ENCODE results near the gene EVA1B. TPM values are rescaled to one million over a fixed set of nuclear protein-coding genes. Genes with fewer than 3 reads are reported as not detected.

EVA1B gene
- total and polyA plus RNA-seq, 2 of the 13 experiments (the other 11 are each of a cell fraction or from before 2014, with no cell fraction given) = 3.9 to 6.6 TPM

DNA sequence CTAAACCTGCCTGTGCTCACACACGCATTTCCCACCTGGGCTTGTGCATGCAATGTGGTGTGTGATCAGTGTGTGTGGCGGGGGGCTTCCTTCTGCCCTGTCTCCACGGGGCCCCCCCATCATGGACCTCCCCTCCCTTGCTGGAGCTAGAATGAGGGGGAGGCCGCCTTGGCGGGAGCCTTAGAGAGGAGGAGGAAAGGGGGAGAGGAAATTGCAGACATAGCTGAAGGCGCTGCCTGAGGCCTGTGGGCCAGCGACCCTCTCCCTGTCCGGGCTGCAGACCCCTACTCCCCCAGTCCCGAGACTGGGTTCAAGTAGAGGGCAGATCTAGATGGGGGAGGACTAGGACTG, 883 bp upstream of the EVA1B start (continued):
- TF ChIP-seq, protein P1, sequence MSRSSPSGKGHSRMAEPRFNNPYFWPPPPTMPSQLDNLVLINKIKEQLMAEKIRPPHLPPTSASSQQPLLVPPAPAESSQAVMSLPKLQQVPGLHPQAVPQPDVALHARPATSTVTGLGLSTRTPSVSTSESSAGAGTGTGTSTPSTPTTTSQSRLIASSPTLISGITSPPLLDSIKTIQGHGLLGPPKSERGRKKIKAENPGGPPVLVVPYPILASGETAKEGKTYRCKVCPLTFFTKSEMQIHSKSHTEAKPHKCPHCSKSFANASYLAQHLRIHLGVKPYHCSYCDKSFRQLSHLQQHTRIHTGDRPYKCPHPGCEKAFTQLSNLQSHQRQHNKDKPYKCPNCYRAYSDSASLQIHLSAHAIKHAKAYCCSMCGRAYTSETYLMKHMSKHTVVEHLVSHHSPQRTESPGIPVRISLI (CRISPR knock-in tag; IDR thresholded peaks at IDR 0.05; ENCODE audit: borderline replicate concordance) = no peak
- TF ChIP-seq TBX2 (CRISPR knock-in tag; IDR thresholded peaks at IDR 0.05; ENCODE audit: borderline replicate concordance) (peak; percentile 67; the same call in 1 of the 2 replicates), TCF7 (IDR thresholded peaks at IDR 0.05; ENCODE audit: low read depth) (no peak), REL (CRISPR knock-in tag; conservative IDR thresholded peaks at IDR 0.05) (no peak), AKAP8 (CRISPR knock-in tag; IDR thresholded peaks at IDR 0.05) (peak; percentile 5; the same call in 1 of the 2 replicates), ZNF564 (CRISPR knock-in tag; IDR thresholded peaks at IDR 0.05) (no peak), SRSF1 (optimal IDR thresholded peaks at IDR 0.05; ENCODE audit: low read depth, low read length) (peak; percentile 49), NRL (CRISPR knock-in tag; IDR thresholded peaks at IDR 0.05; ENCODE audit: borderline replicate concordance) (no peak), RBM22 (optimal IDR thresholded peaks at IDR 0.05; ENCODE audit: low read length) (no peak)
- TF ChIP-seq, protein P2, sequence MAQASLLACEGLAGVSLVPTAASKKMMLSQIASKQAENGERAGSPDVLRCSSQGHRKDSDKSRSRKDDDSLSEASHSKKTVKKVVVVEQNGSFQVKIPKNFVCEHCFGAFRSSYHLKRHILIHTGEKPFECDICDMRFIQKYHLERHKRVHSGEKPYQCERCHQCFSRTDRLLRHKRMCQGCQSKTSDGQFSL (CRISPR knock-in tag; IDR thresholded peaks at IDR 0.05) = 0 out of 2 replicates have a peak, but pooled peaks have one; percentile 17
- TF ChIP-seq, protein P3, sequence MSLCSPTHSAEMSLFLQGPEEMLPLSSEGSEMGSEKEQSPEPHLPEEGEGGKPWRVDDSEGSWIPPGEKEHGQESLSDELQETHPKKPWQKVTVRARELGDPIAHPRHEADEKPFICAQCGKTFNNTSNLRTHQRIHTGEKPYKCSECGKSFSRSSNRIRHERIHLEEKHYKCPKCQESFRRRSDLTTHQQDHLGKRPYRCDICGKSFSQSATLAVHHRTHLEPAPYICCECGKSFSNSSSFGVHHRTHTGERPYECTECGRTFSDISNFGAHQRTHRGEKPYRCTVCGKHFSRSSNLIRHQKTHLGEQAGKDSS (CRISPR knock-in tag; IDR thresholded peaks at IDR 0.05; ENCODE audit: borderline replicate concordance, low read depth) = no peak
- TF ChIP-seq, protein P4, sequence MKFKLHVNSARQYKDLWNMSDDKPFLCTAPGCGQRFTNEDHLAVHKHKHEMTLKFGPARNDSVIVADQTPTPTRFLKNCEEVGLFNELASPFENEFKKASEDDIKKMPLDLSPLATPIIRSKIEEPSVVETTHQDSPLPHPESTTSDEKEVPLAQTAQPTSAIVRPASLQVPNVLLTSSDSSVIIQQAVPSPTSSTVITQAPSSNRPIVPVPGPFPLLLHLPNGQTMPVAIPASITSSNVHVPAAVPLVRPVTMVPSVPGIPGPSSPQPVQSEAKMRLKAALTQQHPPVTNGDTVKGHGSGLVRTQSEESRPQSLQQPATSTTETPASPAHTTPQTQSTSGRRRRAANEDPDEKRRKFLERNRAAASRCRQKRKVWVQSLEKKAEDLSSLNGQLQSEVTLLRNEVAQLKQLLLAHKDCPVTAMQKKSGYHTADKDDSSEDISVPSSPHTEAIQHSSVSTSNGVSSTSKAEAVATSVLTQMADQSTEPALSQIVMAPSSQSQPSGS (CRISPR knock-in tag; IDR thresholded peaks at IDR 0.05) = no peak
- TF ChIP-seq, protein P5, sequence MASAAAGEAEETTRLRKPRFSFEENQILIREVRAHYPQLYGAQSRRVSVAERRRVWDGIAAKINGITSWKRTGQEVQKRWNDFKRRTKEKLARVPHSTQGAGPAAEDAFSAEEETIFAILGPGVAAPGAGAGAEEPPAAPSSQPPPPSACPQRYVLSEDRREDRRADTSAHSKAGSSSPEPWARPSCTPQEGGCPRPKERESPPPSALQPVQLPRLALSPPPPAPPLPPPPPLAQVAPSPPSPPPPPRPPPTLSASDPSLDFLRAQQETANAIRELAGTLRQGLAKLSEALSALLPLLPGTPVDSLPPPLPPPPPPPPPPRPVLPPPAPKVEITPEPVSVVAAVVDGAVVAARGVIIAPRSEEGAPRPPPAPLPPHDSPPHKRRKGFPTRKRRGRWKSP (CRISPR knock-in tag; IDR thresholded peaks at IDR 0.05) = no peak
- TF ChIP-seq, protein P6, sequence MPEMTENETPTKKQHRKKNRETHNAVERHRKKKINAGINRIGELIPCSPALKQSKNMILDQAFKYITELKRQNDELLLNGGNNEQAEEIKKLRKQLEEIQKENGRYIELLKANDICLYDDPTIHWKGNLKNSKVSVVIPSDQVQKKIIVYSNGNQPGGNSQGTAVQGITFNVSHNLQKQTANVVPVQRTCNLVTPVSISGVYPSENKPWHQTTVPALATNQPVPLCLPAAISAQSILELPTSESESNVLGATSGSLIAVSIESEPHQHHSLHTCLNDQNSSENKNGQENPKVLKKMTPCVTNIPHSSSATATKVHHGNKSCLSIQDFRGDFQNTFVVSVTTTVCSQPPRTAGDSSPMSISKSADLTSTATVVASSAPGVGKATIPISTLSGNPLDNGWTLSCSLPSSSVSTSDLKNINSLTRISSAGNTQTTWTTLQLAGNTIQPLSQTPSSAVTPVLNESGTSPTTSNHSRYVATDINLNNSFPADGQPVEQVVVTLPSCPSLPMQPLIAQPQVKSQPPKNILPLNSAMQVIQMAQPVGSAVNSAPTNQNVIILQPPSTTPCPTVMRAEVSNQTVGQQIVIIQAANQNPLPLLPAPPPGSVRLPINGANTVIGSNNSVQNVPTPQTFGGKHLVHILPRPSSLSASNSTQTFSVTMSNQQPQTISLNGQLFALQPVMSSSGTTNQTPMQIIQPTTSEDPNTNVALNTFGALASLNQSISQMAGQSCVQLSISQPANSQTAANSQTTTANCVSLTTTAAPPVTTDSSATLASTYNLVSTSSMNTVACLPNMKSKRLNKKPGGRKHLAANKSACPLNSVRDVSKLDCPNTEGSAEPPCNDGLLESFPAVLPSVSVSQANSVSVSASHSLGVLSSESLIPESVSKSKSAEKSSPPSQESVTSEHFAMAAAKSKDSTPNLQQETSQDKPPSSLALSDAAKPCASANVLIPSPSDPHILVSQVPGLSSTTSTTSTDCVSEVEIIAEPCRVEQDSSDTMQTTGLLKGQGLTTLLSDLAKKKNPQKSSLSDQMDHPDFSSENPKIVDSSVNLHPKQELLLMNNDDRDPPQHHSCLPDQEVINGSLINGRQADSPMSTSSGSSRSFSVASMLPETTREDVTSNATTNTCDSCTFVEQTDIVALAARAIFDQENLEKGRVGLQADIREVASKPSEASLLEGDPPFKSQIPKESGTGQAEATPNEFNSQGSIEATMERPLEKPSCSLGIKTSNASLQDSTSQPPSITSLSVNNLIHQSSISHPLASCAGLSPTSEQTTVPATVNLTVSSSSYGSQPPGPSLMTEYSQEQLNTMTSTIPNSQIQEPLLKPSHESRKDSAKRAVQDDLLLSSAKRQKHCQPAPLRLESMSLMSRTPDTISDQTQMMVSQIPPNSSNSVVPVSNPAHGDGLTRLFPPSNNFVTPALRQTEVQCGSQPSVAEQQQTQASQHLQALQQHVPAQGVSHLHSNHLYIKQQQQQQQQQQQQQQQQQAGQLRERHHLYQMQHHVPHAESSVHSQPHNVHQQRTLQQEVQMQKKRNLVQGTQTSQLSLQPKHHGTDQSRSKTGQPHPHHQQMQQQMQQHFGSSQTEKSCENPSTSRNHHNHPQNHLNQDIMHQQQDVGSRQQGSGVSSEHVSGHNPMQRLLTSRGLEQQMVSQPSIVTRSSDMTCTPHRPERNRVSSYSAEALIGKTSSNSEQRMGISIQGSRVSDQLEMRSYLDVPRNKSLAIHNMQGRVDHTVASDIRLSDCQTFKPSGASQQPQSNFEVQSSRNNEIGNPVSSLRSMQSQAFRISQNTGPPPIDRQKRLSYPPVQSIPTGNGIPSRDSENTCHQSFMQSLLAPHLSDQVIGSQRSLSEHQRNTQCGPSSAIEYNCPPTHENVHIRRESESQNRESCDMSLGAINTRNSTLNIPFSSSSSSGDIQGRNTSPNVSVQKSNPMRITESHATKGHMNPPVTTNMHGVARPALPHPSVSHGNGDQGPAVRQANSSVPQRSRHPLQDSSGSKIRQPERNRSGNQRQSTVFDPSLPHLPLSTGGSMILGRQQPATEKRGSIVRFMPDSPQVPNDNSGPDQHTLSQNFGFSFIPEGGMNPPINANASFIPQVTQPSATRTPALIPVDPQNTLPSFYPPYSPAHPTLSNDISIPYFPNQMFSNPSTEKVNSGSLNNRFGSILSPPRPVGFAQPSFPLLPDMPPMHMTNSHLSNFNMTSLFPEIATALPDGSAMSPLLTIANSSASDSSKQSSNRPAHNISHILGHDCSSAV (CRISPR knock-in tag; IDR thresholded peaks at IDR 0.05; ENCODE audit: borderline replicate concordance) = no peak
- TF ChIP-seq, protein P7, sequence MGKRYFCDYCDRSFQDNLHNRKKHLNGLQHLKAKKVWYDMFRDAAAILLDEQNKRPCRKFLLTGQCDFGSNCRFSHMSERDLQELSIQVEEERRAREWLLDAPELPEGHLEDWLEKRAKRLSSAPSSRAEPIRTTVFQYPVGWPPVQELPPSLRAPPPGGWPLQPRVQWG (CRISPR knock-in tag; IDR thresholded peaks at IDR 0.05; ENCODE audit: borderline replicate concordance, low read depth) = no peak
